Neural progenitor cell (in vitro differentiated cells): ENCODE data around the gene BFSP2. TPM values are rescaled to one million over a fixed set of nuclear protein-coding genes. Genes with fewer than 3 reads are reported as not detected.
A peak's percentile ranks its signal among the peaks of the same experiment; 100 is the strongest.

Source experiments
- DNase-seq: peaks from one replicate; pipeline ENCODE4 v3.0.0-alpha.2; 2016; ENCODE audit warnings: low spot score
- H2AFZ ChIP-seq: fragments of 200-600 bp; sonication (generic); replicated peaks from 2 replicates; pipeline ENCODE4 v1.6.1; 2016; ENCODE audit warnings: antibody characterized with exemption
- H3F3A ChIP-seq: fragments of 200-600 bp; sonication (generic); 2 replicates; pipeline ENCODE4 v1.6.1; 2016; ENCODE audit warnings: antibody characterized with exemption, low read depth
- H3K27ac ChIP-seq: fragments of 200-600 bp; sonication (generic); 2 replicates; pipeline ENCODE4 v1.5.1; 2016; ENCODE audit warnings: mild to moderate bottlenecking
- H3K27me3 ChIP-seq: fragments of 200-600 bp; sonication (generic); 2 replicates; pipeline ENCODE4 v1.6.1; 2016; ENCODE audit warnings: mild to moderate bottlenecking, moderate library complexity
- H3K36me3 ChIP-seq: fragments of 200-600 bp; sonication (generic); 2 replicates; pipeline ENCODE4 v1.5.1; 2016
- H3K4me1 ChIP-seq: fragments of 200-600 bp; sonication (generic); 2 replicates; pipeline ENCODE4 v1.6.1; 2016; ENCODE audit warnings: mixed run types
- H3K4me2 ChIP-seq: fragments of 200-600 bp; sonication (generic); 2 replicates; pipeline ENCODE4 v1.6.1; 2016
- H3K4me3 ChIP-seq: fragments of 200-600 bp; sonication (generic); 2 replicates; pipeline ENCODE4 v1.5.1; 2016
- H3K79me2 ChIP-seq: fragments of 200-600 bp; sonication (generic); 2 replicates; pipeline ENCODE4 v1.6.1; 2016; ENCODE audit warnings: low read depth
- H3K9ac ChIP-seq: fragments of 200-600 bp; sonication (generic); 2 replicates; pipeline ENCODE4 v1.6.1; 2016
- H3K9me3 ChIP-seq: fragments of 200-600 bp; sonication (generic); 2 replicates; pipeline ENCODE4 v1.5.1; 2016; ENCODE audit warnings: low read depth
- H4K20me1 ChIP-seq: fragments of 200-600 bp; sonication (generic); 2 replicates; pipeline ENCODE4 v1.6.1; 2016; ENCODE audit warnings: low read depth
- H3K27ac Mint-ChIP-seq: 3 replicates; pipeline ENCODE4 v1.8.0; 2021; ENCODE audit warnings: mixed read lengths
- H3K27me3 Mint-ChIP-seq: 2 replicates; pipeline ENCODE4 v1.8.0; 2022; ENCODE audit warnings: low read depth, mild to moderate bottlenecking, inconsistent platforms, moderate library complexity, mixed read lengths; ENCODE audit not compliant: insufficient read depth
- H3K36me3 Mint-ChIP-seq: 3 replicates; pipeline ENCODE4 v1.8.0; 2021; ENCODE audit warnings: mixed read lengths
- H3K4me1 Mint-ChIP-seq: 3 replicates; pipeline ENCODE4 v1.8.0; 2021; ENCODE audit warnings: mixed read lengths
- H3K4me3 Mint-ChIP-seq: 3 replicates; pipeline ENCODE4 v1.8.0; 2021; ENCODE audit warnings: mild to moderate bottlenecking, moderate library complexity, mixed read lengths
- H3K9me3 Mint-ChIP-seq: 3 replicates; pipeline ENCODE4 v1.8.0; 2020; ENCODE audit warnings: mixed read lengths
- CTCF ChIP-seq: fragments of 200-600 bp; sonication (generic); IDR thresholded peaks from 2 replicates; pipeline ENCODE4 v1.5.1; 2017; ENCODE audit warnings: antibody characterized with exemption, mild to moderate bottlenecking
- EZH2 ChIP-seq: fragments of 200-600 bp; sonication (generic); IDR thresholded peaks from 2 replicates; pipeline ENCODE4 v1.6.1; 2017; ENCODE audit warnings: antibody characterized with exemption, mild to moderate bottlenecking, moderate library complexity
- EZH2phosphoT487 ChIP-seq: fragments of 200-600 bp; sonication (generic); IDR thresholded peaks from 2 replicates; pipeline ENCODE4 v1.6.1; 2017; ENCODE audit warnings: antibody characterized with exemption
- total RNA-seq: library from RNA; depleted of rRNA; stranded (reverse); fragments of >200 nt; gene quantifications from 2 replicates; pipeline ENCODE4 v1.2.3, GENCODE V29; 2015; ENCODE audit warnings: low replicate concordance

Gene BFSP2
- total RNA-seq, 1 donor from 2014 or later: not detected

DNA sequence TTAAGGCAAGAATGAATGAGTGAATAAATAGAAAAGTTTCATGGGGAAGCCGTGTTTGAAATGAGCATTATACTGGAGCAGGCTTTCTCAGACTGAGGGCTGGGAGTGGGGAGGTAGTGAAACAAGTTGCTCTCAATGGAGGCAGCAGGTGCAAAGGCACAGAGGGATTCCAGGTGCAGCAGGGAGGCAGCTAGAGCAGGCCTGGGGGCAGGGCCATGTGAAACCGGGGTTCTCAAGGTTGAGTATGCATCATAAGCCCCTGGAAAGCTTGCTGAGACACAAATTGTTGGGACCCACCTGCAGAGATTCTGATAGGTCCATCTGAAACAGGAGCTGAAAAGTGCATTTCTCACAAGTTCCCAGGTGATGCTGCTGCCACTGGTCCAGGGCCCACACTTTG is 45.3 kb downstream of the BFSP2 start:
- Histone ChIP-seq H3K4me2 (no peak overlapping the region), H3K36me3 (no peaks in the 10 kb centered on the region), H3K27me3 (no peaks in the 10 kb centered on the region), H3F3A (no peaks in the 10 kb centered on the region), H3K27ac (no peak overlapping the region), H3K79me2 (no peaks in the 10 kb centered on the region), H3K9ac (no peak overlapping the region), H2AFZ (peak overlapping the region; percentile 15), H3K9me3 (no peaks in the 10 kb centered on the region), H3K4me1 (peaks cover 11% of the 10 kb centered on the region), H4K20me1 (no peaks in the 10 kb centered on the region), H3K4me3 (no peak overlapping the region)
- no peaks in the 10 kb centered on the region for H3K9me3 Mint-ChIP-seq
- DNase-seq: no peak
- TF ChIP-seq EZH2phosphoT487 (no peak), CTCF (no peak), EZH2 (no peak)
- H3K27me3 Mint-ChIP-seq: no peaks in the 10 kb centered on the region
- no peak overlapping the region for H3K27ac Mint-ChIP-seq
- peaks cover 12% of the 10 kb centered on the region for H3K4me1 Mint-ChIP-seq
- no peak overlapping the region for H3K4me3 Mint-ChIP-seq
- peaks cover 1% of the 10 kb centered on the region for H3K36me3 Mint-ChIP-seq

DNA sequence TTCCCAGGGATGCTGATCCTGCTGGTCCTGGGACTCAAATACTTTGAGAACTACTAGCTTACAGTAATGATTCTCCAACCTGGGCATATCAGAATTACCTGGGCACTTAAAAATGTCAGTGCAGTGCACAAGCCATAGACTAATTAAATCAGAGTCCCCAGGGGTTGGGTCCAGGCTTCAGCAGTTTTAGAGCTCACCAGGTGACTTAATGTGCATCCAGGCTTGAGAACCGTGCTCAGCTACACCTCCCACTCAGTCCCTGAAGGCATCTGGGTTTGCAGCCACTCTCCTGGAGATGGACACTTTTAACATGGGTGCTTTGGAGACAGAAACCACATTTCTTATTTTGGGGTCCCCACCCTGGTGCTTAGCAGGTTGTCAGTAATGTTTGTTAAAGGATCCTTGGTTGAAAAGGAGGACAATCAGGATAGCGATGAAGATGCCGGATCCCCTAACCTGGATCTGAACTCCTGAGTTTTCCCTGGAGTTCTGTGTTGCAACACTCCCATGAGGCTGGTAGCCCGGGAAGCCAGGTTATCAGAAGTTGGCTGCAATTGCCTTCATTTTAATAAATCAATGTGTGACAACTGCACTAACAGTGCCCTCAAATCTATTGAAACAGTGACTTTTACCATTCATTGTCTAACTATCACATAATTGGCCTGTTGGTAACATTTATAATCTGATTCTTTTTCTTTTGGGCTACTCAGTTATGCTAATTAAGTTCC is 48.1 kb downstream of the BFSP2 start:
- H3K27ac ChIP-seq: no peak overlapping the region
- no peak overlapping the region for H2AFZ ChIP-seq
- H3K79me2 ChIP-seq: no peaks in the 10 kb centered on the region
- no peak overlapping the region for H3K9ac ChIP-seq
- no peak overlapping the region for H3K4me3 Mint-ChIP-seq
- no peaks in the 10 kb centered on the region for H3K27me3 Mint-ChIP-seq
- no peaks in the 10 kb centered on the region for H3K36me3 Mint-ChIP-seq
- H3K4me3 ChIP-seq: no peak overlapping the region
- H3K27me3 ChIP-seq: no peaks in the 10 kb centered on the region
- TF ChIP-seq EZH2phosphoT487 (no peak), EZH2 (no peak), CTCF (no peak)
- H3K4me1 ChIP-seq: peaks cover 23% of the 10 kb centered on the region
- H3K9me3 Mint-ChIP-seq: no peaks in the 10 kb centered on the region
- H3K9me3 ChIP-seq: no peaks in the 10 kb centered on the region
- peaks cover 5% of the 10 kb centered on the region for H3F3A ChIP-seq
- no peak overlapping the region for H3K4me2 ChIP-seq
- H3K36me3 ChIP-seq: no peaks in the 10 kb centered on the region
- H3K27ac Mint-ChIP-seq: no peak overlapping the region
- H4K20me1 ChIP-seq: no peaks in the 10 kb centered on the region
- DNase-seq: no peak
- peaks cover 28% of the 10 kb centered on the region for H3K4me1 Mint-ChIP-seq

DNA sequence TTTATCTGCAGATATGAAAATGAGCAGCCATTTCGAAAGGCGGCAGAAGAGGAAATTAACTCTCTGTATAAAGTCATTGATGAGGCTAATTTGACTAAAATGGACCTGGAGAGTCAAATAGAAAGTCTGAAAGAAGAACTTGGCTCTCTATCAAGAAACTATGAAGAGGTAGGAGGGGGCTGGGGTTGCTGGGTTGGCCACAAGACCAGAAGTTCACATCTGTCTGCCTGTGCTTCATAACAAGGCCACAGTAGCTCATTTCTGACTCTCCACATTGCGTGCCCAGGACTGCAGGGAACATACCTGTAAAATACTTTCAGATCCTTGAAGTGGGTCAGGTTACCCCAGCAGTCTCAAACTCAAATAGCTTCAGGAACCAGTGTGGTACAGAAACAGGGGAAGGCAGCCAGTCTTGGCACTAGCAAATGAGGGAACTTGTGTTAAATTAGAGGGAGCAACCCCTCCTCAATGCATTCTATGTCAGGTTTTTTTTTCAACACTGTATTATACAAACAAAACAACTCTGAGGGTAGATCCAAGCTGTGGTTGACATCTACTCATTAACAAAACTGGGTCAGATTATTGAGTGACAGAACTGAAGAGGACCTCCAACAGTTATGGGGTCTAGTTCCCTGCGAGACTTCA is 48.7 kb downstream of the BFSP2 start:
- H3K27me3 ChIP-seq: no peaks in the 10 kb centered on the region
- H3K79me2 ChIP-seq: no peaks in the 10 kb centered on the region
- Mint-ChIP-seq H3K9me3 (no peaks in the 10 kb centered on the region), H3K4me1 (peaks cover 35% of the 10 kb centered on the region), H3K27ac (no peak overlapping the region), H3K36me3 (no peaks in the 10 kb centered on the region), H3K4me3 (no peak overlapping the region), H3K27me3 (no peaks in the 10 kb centered on the region)
- DNase-seq: no peak
- no peak overlapping the region for H3K4me2 ChIP-seq
- no peaks in the 10 kb centered on the region for H3K36me3 ChIP-seq
- H3K4me1 ChIP-seq: peaks cover 29% of the 10 kb centered on the region
- peaks cover 11% of the 10 kb centered on the region for H3F3A ChIP-seq
- no peak overlapping the region for H3K9ac ChIP-seq
- H2AFZ ChIP-seq: no peak overlapping the region
- no peak overlapping the region for H3K27ac ChIP-seq
- H3K4me3 ChIP-seq: no peak overlapping the region
- no peaks in the 10 kb centered on the region for H3K9me3 ChIP-seq
- no peaks in the 10 kb centered on the region for H4K20me1 ChIP-seq
- no peak for TF ChIP-seq EZH2phosphoT487
- TF ChIP-seq EZH2: no peak
- TF ChIP-seq CTCF: no peak
